GM23248 (cell line): ENCODE data around the gene BICDL2. TPM values are rescaled to one million over a fixed set of nuclear protein-coding genes. Genes with fewer than 3 reads are reported as not detected.
"Not testable (repeated sequence)": the region's sequence is repeated elsewhere in the genome, so short reads cannot be mapped to it uniquely, and the experiment has no call there.

Experiments
- DNase-seq: peaks from one replicate; pipeline ENCODE4 v3.0.0-alpha.2; 2015
- H2AFZ ChIP-seq: fragments of 200-600 bp; sonication (generic); 2 replicates; pipeline ENCODE4 v1.6.1; 2016; ENCODE audit warnings: antibody characterized with exemption
- H3F3A ChIP-seq: fragments of 200-600 bp; sonication (generic); 2 replicates; pipeline ENCODE4 v1.6.1; 2016; ENCODE audit warnings: mild to moderate bottlenecking, antibody characterized with exemption, mixed run types; ENCODE audit not compliant: insufficient read depth
- H3K27ac ChIP-seq: fragments of 200-600 bp; sonication (generic); 2 replicates; pipeline ENCODE4 v1.5.1; 2016; ENCODE audit warnings: mild to moderate bottlenecking
- H3K27me3 ChIP-seq: fragments of 200-600 bp; sonication (generic); replicated peaks from 2 replicates; pipeline ENCODE4 v1.6.1; 2016; ENCODE audit warnings: mild to moderate bottlenecking; ENCODE audit not compliant: insufficient read depth
- H3K36me3 ChIP-seq: fragments of 200-600 bp; sonication (generic); 2 replicates; pipeline ENCODE4 v1.6.1; 2016; ENCODE audit warnings: low read depth, mild to moderate bottlenecking
- H3K4me1 ChIP-seq: fragments of 200-600 bp; sonication (generic); 2 replicates; pipeline ENCODE4 v1.6.1; 2016; ENCODE audit warnings: mild to moderate bottlenecking; ENCODE audit not compliant: insufficient read depth
- H3K4me2 ChIP-seq: fragments of 200-600 bp; sonication (generic); one replicate; pipeline ENCODE4 v1.6.1; 2016; ENCODE audit warnings: mild to moderate bottlenecking; ENCODE audit not compliant: unreplicated experiment
- H3K4me3 ChIP-seq: fragments of 200-600 bp; sonication (generic); 2 replicates; pipeline ENCODE4 v1.5.1; 2016; ENCODE audit warnings: mild to moderate bottlenecking
- H3K79me2 ChIP-seq: fragments of 200-600 bp; sonication (generic); 2 replicates; pipeline ENCODE4 v1.6.1; 2016; ENCODE audit warnings: mild to moderate bottlenecking; ENCODE audit not compliant: insufficient read depth
- H3K9ac ChIP-seq: fragments of 200-600 bp; sonication (generic); 2 replicates; pipeline ENCODE4 v1.6.1; 2016; ENCODE audit warnings: mild to moderate bottlenecking
- H3K9me2 ChIP-seq: fragments of 200-600 bp; sonication (generic); 2 replicates; pipeline ENCODE4 v1.6.1; 2016; ENCODE audit warnings: mixed run types, mild to moderate bottlenecking, moderate library complexity; ENCODE audit not compliant: insufficient read depth
- H3K9me3 ChIP-seq: fragments of 200-600 bp; sonication (generic); one replicate; pipeline ENCODE4 v1.6.1; 2017; ENCODE audit warnings: low read depth
- H4K20me1 ChIP-seq: fragments of 200-600 bp; sonication (generic); 2 replicates; pipeline ENCODE4 v1.6.0; 2016; ENCODE audit not compliant: insufficient read depth
- EZH2 ChIP-seq: fragments of 200-600 bp; sonication (generic); IDR thresholded peaks from 2 replicates; pipeline ENCODE4 v1.6.1; 2018; ENCODE audit warnings: antibody characterized with exemption, mild to moderate bottlenecking; ENCODE audit not compliant: insufficient read depth, poor library complexity, severe bottlenecking
- EZH2phosphoT487 ChIP-seq: fragments of 200-600 bp; sonication (generic); IDR thresholded peaks from 2 replicates; pipeline ENCODE4 v1.6.1; 2018; ENCODE audit warnings: antibody characterized with exemption, moderate library complexity, mild to moderate bottlenecking, low read depth; ENCODE audit not compliant: insufficient read depth
- WGBS, 2 experiments: methylation state at CpG; one replicate each; pipeline ENCODE4 v1.1.6; 2015 to 2017; ENCODE audit warnings: low lambda C conversion rate in 2 of 2, low coverage in 1 of 2; ENCODE audit errors: missing lambda C conversion rate in 2 of 2; 5-methylcytosine and 5-hydroxymethylcytosine counted together
- in situ Hi-C: fragments of 300-500 bp; cut with MboI; formaldehyde crosslinking; loops from 2 replicates; pipeline ENCODE4 v1.15.0; 2020
- polyA plus RNA-seq: library from polyadenylated mRNA; unstranded; fragments of >200 nt; fragmentation: Nextera tagmentation; extraction: Ambion mirVana; gene quantifications from 2 replicates; pipeline ENCODE4 v1.2.1, GENCODE V29; 2016
- total RNA-seq: library from RNA; depleted of rRNA; stranded (reverse); fragments of >200 nt; shearing (Covaris generic); gene quantifications from 2 replicates; pipeline ENCODE4 v1.2.3, GENCODE V29; 2014

Gene BICDL2
- total and polyA plus RNA-seq, 2 experiments from 2014 or later: 0.11 to 0.63 TPM

GRCh38 chr16:3073448-3073847, 36.7 kb upstream of the BICDL2 start:
- Histone ChIP-seq H3K9me2 (no peaks in the 10 kb centered on the region), H3K9ac (no peak overlapping the region), H3K9me3 (no peaks in the 10 kb centered on the region), H3K36me3 (no peaks in the 10 kb centered on the region), H3K4me2 (no peak overlapping the region), H3K27me3 (peaks cover 24% of the 10 kb centered on the region), H3K4me1 (no peaks in the 10 kb centered on the region), H3K27ac (no peak overlapping the region), H3K79me2 (no peaks in the 10 kb centered on the region), H4K20me1 (no peaks in the 10 kb centered on the region), H2AFZ (no peak overlapping the region), H3F3A (no peaks in the 10 kb centered on the region), H3K4me3 (no peak overlapping the region)
- TF ChIP-seq EZH2: no peak
- no peak for TF ChIP-seq EZH2phosphoT487
- DNase-seq: no peak
- WGBS, 2 experiments: 83 to 85% methylated on average over 7 of the region's 7 CpGs
- in situ Hi-C loops: no loop called here

GRCh38 chr16:3072576-3073263, 36.0 kb upstream of the BICDL2 start:
- H3K9ac ChIP-seq, DNase-seq, H3K79me2 ChIP-seq, H2AFZ ChIP-seq, H3K9me2 ChIP-seq, in situ Hi-C loops, H3F3A ChIP-seq, H3K4me2 ChIP-seq, H3K4me3 ChIP-seq, H3K27ac ChIP-seq, H3K4me1 ChIP-seq, H4K20me1 ChIP-seq, H3K36me3 ChIP-seq, H3K9me3 ChIP-seq: not testable (repeated sequence)
- peaks cover 17% of the 10 kb centered on the region for H3K27me3 ChIP-seq
- 62 to 69% methylated on average over 14 to 15 of the region's 18 CpGs for WGBS, 2 experiments

GRCh38 chr16:3072148-3072547, 35.4 kb upstream of the BICDL2 start:
- H3K4me3 ChIP-seq, H3K27ac ChIP-seq, in situ Hi-C loops, H3K9me2 ChIP-seq, H3K4me1 ChIP-seq, H3K36me3 ChIP-seq, DNase-seq, H4K20me1 ChIP-seq, H2AFZ ChIP-seq, H3K9ac ChIP-seq, H3K79me2 ChIP-seq, H3K4me2 ChIP-seq, H3K9me3 ChIP-seq, H3F3A ChIP-seq: not testable (repeated sequence)
- WGBS, 2 experiments: 40 to 41% methylated on average over 3 to 4 of the region's 4 CpGs
- peaks cover 11% of the 10 kb centered on the region for H3K27me3 ChIP-seq

- in situ Hi-C loops: no loop called here
- no peaks in the 10 kb centered on the region for H4K20me1 ChIP-seq
- H2AFZ ChIP-seq: no peak overlapping the region
- no peak for DNase-seq
- no peaks in the 10 kb centered on the region for H3K79me2 ChIP-seq
- no peak overlapping the region for H3K4me2 ChIP-seq
- no peak overlapping the region for H3K4me3 ChIP-seq
- H3F3A ChIP-seq: no peaks in the 10 kb centered on the region
- H3K36me3 ChIP-seq: no peaks in the 10 kb centered on the region
- no peak overlapping the region for H3K9ac ChIP-seq
- H3K9me3 ChIP-seq: no peaks in the 10 kb centered on the region
- no peaks in the 10 kb centered on the region for H3K9me2 ChIP-seq
- peaks cover 6% of the 10 kb centered on the region; the same call in 1 of the 2 replicates for H3K27me3 ChIP-seq
- no peak for TF ChIP-seq EZH2phosphoT487
- no peak for TF ChIP-seq EZH2
- 63 to 66% methylated on average over 7 of the region's 7 CpGs for WGBS, 2 experiments
- H3K27ac ChIP-seq: no peak overlapping the region
- no peaks in the 10 kb centered on the region for H3K4me1 ChIP-seq
Measured at GRCh38 chr16:3071655-3072054, 34.9 kb upstream of the BICDL2 start.

GRCh38 chr16:3070608-3071111, 33.9 kb upstream of the BICDL2 start:
- H3K36me3 ChIP-seq: no peaks in the 10 kb centered on the region
- H3K27ac ChIP-seq: no peak overlapping the region

GRCh38 chr16:3069146-3069545, 32.4 kb upstream of the BICDL2 start:
- H3K9me2 ChIP-seq, DNase-seq, H3K27me3 ChIP-seq, H3F3A ChIP-seq, H3K4me3 ChIP-seq, H3K27ac ChIP-seq, H3K4me1 ChIP-seq, H4K20me1 ChIP-seq, H3K36me3 ChIP-seq, H3K9me3 ChIP-seq, H2AFZ ChIP-seq, H3K9ac ChIP-seq, in situ Hi-C loops, H3K79me2 ChIP-seq, H3K4me2 ChIP-seq: not testable (repeated sequence)
- WGBS, 2 experiments: 79 to 82% methylated on average over 9 to 10 of the region's 11 CpGs

More at GRCh38 chr16:3070608-3071111, 33.9 kb upstream of the BICDL2 start:
- no peak overlapping the region for H3K9ac ChIP-seq
- H3K79me2 ChIP-seq: no peaks in the 10 kb centered on the region
- no peaks in the 10 kb centered on the region for H3K9me3 ChIP-seq
- TF ChIP-seq EZH2 (no peak), EZH2phosphoT487 (no peak)
- peaks cover 6% of the 10 kb centered on the region; the same call in 1 of the 2 replicates for H3K27me3 ChIP-seq
- WGBS, 2 experiments: 78 to 79% methylated on average over 9 of the region's 9 CpGs
- H3F3A ChIP-seq: no peaks in the 10 kb centered on the region
- H4K20me1 ChIP-seq: no peaks in the 10 kb centered on the region
- H3K9me2 ChIP-seq: no peaks in the 10 kb centered on the region
- no peak overlapping the region for H2AFZ ChIP-seq
- DNase-seq: no peak
- H3K4me3 ChIP-seq: no peak overlapping the region
- H3K4me2 ChIP-seq: no peak overlapping the region
- H3K4me1 ChIP-seq: peaks cover under 1% of the 10 kb centered on the region; the same call in 1 of the 2 replicates
- in situ Hi-C loops: no loop called here
